Spinal cord (tissue), 10 donors: ENCODE results near the gene CRYBG3. TPM values are rescaled to one million over a fixed set of nuclear protein-coding genes. Genes with fewer than 3 reads are reported as not detected.

ENCODE experiments used
- DNase-seq, 6 donors: peaks; one replicate each; pipeline versions ENCODE4 v3.0.0 to v3.0.0-alpha.2; 2013 to 2015; ENCODE audit warnings: low spot score in 6 of 6, low read depth in 4 of 6
- H3K27ac ChIP-seq: one replicate; pipeline ENCODE4 v1.5.1; 2013; ENCODE audit warnings: low read depth, low read length, control low read depth
- H3K27me3 ChIP-seq: one replicate; pipeline ENCODE4 v1.6.1; 2013; ENCODE audit warnings: low read length; ENCODE audit not compliant: control insufficient read depth, insufficient read depth
- H3K36me3 ChIP-seq: one replicate; pipeline ENCODE4 v1.6.1; 2013; ENCODE audit warnings: low read length; ENCODE audit not compliant: control insufficient read depth, insufficient read depth
- H3K4me1 ChIP-seq: one replicate; pipeline ENCODE4 v1.6.1; 2013; ENCODE audit warnings: low read length; ENCODE audit not compliant: control insufficient read depth, insufficient read depth
- H3K4me3 ChIP-seq: one replicate; pipeline ENCODE4 v1.5.1; 2013; ENCODE audit warnings: low read depth, low read length, control low read depth
- H3K9me3 ChIP-seq: one replicate; pipeline ENCODE4 v1.6.1; 2013; ENCODE audit warnings: low read length; ENCODE audit not compliant: control insufficient read depth, insufficient read depth
- WGBS: methylation state at CpG from one replicate; pipeline ENCODE4 v1.1.5; 2013; ENCODE audit warnings: missing lambda C conversion rate; ENCODE audit not compliant: insufficient coverage; 5-methylcytosine and 5-hydroxymethylcytosine counted together
- polyA plus RNA-seq, 2 donors: library from polyadenylated mRNA; unstranded; fragments of 120-200 nt; gene quantifications; one replicate each; pipeline ENCODE4 v1.2.1, GENCODE V29; 2013; ENCODE audit not compliant: insufficient read length in 2 of 2
- total RNA-seq, 2 donors: library from RNA; depleted of rRNA in 1 of 2; stranded (reverse); fragments of 120-200 nt in 1 of 2; fragments of >200 nt in 1 of 2; gene quantifications; one replicate each; pipeline versions ENCODE4 v1.2.3 to v1.2.4, GENCODE V29; 2013 to 2014
- donor health status: healthy.

CRYBG3 gene
- total and polyA plus RNA-seq, 4 donors, result 7.7 to 30.6 (median 19.6) TPM

DNA sequence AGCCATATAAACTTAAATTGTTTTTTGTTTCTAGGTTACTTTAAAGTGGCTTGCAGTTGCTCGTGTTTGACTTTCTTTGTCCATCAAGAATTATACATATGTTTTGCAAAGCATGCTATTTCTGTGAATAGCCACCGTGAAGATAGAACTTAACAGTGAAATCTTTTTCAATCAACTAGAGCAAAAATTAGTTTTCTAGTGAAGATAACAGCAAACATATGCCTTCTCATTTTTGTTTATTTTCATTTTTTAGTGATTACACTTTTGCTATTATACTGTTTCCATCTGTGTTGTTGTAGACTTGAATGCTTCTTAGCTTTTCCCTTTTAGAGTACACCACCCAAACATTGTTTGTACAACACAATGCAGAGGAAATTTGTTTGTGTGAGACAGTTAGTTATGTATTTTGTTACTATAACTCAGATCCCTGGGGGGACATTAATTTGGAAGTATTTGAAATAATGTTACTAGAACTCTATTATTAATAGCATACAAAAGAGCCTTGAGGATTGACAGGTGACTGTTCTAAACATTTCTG, 62.8 kb downstream of the CRYBG3 start:
- H3K36me3 ChIP-seq, result no peaks in the 10 kb centered on the region
- no peaks in the 10 kb centered on the region for H3K27me3 ChIP-seq
- H3K4me3 ChIP-seq, result no peak overlapping the region
- DNase-seq, result no peak
- no peak overlapping the region for H3K27ac ChIP-seq
- WGBS, result no CpG with 5 or more reads among the region's 2 CpGs
- H3K4me1 ChIP-seq, result no peaks in the 10 kb centered on the region
- no peaks in the 10 kb centered on the region for H3K9me3 ChIP-seq

DNA sequence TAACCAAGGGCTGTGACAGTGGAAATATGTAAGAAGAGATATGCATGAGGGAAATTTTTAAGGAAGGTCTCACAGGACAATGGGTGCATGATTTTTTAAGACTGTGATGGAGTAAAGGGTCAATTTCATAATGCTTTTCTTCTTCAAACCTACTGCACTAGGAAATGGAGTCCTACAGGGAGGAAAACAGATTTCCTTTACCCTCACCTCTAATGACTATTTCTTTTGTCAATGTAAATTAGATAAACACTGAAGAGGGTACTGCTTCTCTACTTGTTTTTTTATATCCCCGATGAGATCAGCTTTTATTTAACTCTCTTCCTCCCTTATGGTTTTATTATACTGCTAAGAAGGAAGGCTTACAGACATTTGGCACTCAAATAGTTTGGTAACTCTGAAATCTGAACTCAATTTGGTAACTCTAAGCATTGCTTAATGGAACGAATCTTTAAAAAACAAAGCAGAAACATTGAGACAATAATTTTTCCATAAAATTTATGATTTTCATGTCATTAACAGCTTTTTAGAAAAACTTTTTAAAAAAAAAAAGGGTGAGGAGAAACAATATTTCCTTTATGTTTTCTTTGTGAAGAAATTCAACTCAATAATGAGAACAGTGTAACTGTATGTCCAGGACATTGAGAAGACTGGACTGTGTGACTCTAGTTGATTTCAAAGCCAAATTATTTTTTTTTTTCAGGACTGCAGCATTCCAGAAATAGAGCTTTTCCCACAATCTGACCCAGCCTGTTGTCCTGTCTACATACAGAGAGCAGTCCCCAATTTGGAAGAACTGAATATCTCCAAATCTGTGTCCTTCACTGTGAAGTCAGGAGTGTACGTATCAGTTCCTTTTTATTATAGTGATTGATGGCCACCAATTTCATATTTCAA, 64.4 kb downstream of the CRYBG3 start:
- no peaks in the 10 kb centered on the region for H3K4me1 ChIP-seq

DNA sequence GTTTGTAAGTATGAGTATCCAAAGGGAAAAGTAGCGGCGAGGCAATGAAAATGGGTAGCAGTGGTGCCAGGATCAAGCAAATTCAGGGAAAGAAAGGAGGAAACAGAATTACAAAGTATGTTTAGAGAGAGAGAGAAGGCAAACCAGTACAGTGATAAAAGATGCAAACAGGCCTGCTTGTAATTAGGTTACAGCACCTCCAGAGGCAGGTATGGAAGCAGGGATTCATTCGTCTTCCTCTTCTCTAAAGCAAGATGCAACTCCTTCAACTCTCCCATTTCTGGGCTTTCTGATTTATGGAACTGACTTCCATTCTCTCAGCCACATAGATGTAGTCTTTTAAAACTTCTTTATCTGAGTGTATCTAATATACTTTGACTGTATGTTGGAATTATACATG, 68.0 kb downstream of the CRYBG3 start:
- H3K27ac ChIP-seq, result no peak overlapping the region
- no peaks in the 10 kb centered on the region for H3K4me1 ChIP-seq
- no peaks in the 10 kb centered on the region for H3K9me3 ChIP-seq
- 95% methylated on average over 2 of the region's 3 CpGs for WGBS
- H3K4me3 ChIP-seq, result no peak overlapping the region
- DNase-seq, result no peak
- H3K27me3 ChIP-seq, result no peaks in the 10 kb centered on the region
- H3K36me3 ChIP-seq, result no peaks in the 10 kb centered on the region

More for the DNA sequence above, 64.4 kb downstream of the CRYBG3 start:
- H3K9me3 ChIP-seq, result no peaks in the 10 kb centered on the region
- H3K27ac ChIP-seq, result peak overlapping the region; percentile 25
- no peaks in the 10 kb centered on the region for H3K36me3 ChIP-seq
- no peaks in the 10 kb centered on the region for H3K27me3 ChIP-seq
- DNase-seq, result no peak
- no CpG with 5 or more reads among the region's 3 CpGs for WGBS
- H3K4me3 ChIP-seq, result no peak overlapping the region

DNA sequence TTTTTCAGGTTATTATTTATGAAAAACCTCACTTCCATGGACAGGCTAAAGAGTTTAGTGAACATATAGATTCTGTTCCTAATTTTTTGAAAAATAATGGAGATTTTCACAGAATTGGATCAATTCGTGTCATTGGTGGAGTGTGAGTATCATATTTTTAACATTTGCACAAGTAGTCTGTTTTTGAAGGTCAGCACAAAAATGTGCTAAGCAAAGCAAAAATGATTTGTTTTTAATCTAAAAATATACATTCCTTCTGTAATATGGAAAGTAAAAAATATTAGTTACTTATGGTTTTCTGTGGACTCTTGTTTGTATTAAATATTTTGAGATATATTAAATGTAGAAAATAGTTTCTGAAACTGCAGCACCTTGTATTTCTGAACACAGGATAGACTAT, 71.0 kb downstream of the CRYBG3 start:
- Histone ChIP-seq H3K9me3 (no peaks in the 10 kb centered on the region), H3K27ac (no peak overlapping the region), H3K4me1 (no peaks in the 10 kb centered on the region), H3K27me3 (no peaks in the 10 kb centered on the region), H3K4me3 (no peak overlapping the region), H3K36me3 (no peaks in the 10 kb centered on the region)
- WGBS, result no CpG with 5 or more reads among the region's 1 CpG
- DNase-seq, result no peak

DNA sequence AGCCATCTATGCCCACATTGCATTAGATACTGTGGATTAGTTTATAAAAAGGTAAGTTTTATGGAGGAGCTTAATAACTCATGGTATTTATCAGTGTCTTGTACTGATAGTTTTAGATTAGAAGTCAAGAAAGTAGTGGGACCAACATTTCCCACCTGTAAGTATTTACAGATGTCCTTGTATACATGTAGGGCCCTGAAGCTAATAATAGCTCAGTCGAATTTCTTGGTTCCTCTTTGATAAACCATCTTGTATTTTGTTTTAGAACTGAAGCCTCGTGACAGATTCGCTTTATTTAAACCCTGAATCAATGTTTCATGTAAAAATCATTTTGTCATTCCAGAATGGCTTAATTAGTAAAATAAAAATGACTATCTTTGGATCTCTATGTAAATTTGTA, 73.4 kb downstream of the CRYBG3 start:
- H3K27ac ChIP-seq, result no peak overlapping the region
- WGBS, result no CpG with 5 or more reads among the region's 3 CpGs
- H3K4me3 ChIP-seq, result no peak overlapping the region
- no peaks in the 10 kb centered on the region for H3K9me3 ChIP-seq
- H3K27me3 ChIP-seq, result no peaks in the 10 kb centered on the region
- no peaks in the 10 kb centered on the region for H3K4me1 ChIP-seq
- no peaks in the 10 kb centered on the region for H3K36me3 ChIP-seq
- DNase-seq, result no peak

DNA sequence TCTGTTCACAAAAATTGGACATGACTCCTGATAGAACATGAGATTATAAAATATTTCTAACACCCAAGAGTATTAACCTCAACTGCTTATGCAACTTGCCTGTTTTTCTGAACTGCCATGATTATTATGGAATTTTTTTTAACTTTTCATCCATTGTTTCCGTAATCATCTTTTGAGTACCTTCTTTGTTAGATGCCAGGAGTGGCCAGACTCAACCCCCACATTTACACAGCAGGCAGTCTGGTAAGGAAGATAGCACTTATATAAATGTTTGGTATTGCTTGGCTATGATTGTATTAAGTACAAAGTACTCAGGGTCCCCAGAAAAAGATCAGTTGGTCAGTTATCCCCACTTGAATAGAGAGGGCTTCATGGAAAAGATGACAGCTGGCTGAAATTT, 74.3 kb downstream of the CRYBG3 start:
- H3K9me3 ChIP-seq, result no peaks in the 10 kb centered on the region
- no peak overlapping the region for H3K4me3 ChIP-seq
- DNase-seq, result no peak
- H3K4me1 ChIP-seq, result no peaks in the 10 kb centered on the region
- no peaks in the 10 kb centered on the region for H3K36me3 ChIP-seq
- no peak overlapping the region for H3K27ac ChIP-seq
- WGBS, result no CpG with 5 or more reads among the region's 1 CpG
- no peaks in the 10 kb centered on the region for H3K27me3 ChIP-seq

DNA sequence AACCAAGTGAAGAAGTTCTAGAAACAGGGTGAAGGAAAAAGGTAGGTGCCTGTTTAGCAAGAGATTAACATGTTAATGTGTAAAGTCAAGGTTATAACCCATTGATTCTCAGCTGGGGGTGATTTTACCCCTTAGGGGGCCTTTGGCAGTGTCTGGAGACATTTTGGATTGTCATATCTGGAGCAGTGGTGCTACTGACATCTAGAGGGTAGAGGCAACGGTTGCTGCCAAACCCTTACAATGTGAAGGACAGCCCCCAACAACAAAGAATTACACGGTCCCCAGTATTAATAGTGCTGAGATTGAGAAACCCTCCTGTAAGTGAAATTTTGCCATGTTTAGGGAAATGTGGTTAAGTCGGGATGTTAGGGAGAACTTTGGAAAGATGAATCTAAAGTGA, 74.7 kb downstream of the CRYBG3 start:
- Histone ChIP-seq H3K4me1 (no peaks in the 10 kb centered on the region), H3K27me3 (no peaks in the 10 kb centered on the region), H3K9me3 (no peaks in the 10 kb centered on the region), H3K27ac (no peak overlapping the region), H3K36me3 (no peaks in the 10 kb centered on the region), H3K4me3 (no peak overlapping the region)
- 100% methylated on average over 1 of the region's 3 CpGs for WGBS
- DNase-seq, result no peak

DNA sequence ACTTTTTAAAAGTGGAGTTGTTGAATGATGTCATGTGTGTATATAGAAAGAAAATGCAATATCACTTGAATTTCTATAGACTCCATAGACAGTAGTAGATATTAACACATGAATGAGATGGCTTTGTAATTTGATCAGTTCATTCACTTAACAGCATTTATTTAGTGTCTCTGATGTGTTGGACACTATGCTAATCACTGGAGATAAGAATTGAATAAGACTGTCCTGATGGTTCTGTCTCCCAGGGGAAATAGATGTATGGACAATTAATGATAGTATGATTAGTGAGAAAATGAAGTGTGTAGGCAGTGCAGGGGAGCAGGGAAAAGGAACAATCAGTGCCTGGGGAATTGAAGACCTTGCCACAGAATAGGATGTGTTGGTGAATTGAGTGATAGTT, 77.5 kb downstream of the CRYBG3 start:
- no peaks in the 10 kb centered on the region for H3K9me3 ChIP-seq

DNA sequence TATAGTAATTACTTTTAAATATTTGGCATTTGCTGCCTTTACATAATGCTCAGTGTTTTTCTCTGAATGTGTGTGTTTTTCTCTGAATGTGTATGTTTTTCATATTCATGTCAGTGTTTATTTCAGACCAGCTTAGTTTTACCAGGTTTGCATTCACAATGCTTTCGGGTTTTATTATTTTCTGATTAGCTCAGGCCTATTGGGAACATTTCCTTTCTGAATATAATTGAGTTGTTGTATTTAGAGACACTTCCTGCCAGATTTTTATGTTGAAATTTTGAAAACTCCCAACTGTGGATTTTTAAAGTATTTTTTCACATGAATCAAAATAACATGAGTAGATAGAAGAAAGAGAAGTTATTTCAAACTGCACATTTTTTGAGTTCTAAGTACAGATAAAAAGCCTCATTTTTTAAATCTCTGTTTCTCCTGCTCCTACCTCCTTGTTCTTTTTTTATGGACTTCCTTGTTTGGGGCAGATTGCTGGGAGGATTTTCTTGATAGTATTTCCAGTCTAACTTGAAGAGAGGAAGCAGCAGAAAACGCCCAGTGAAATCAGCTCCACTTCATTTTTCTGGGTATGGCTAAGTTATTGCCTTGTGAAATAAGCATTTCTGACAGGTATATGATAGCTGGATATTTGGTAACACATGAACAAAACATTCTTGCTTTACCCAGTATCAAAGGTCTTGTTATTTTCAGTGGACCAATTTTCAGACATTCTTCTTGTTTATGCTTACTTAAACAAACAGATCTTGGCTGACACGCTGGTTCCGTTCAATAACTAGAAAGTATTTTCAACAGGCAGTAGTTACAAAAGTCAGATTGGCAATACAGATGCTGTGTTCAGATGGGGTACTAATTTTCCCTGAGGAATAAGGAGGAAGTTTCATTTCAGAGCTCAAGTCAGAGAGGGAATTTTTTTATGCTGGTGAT, 79.8 kb downstream of the CRYBG3 start:
- no peaks in the 10 kb centered on the region for H3K36me3 ChIP-seq
- H3K4me3 ChIP-seq, result no peak overlapping the region
- no peak overlapping the region for H3K27ac ChIP-seq
- DNase-seq, result peak in 1 of 6 donors; percentile 25
- no peaks in the 10 kb centered on the region for H3K27me3 ChIP-seq
- 60% methylated on average over 1 of the region's 4 CpGs for WGBS
- H3K9me3 ChIP-seq, result no peaks in the 10 kb centered on the region
- no peaks in the 10 kb centered on the region for H3K4me1 ChIP-seq

More for the DNA sequence above, 77.5 kb downstream of the CRYBG3 start:
- no peaks in the 10 kb centered on the region for H3K36me3 ChIP-seq
- no peaks in the 10 kb centered on the region for H3K4me1 ChIP-seq
- H3K27ac ChIP-seq, result no peak overlapping the region
- H3K27me3 ChIP-seq, result no peaks in the 10 kb centered on the region
- no peak for DNase-seq
- no peak overlapping the region for H3K4me3 ChIP-seq
